HepG2 (cell line): ENCODE data around the gene SCAPER. TPM values are rescaled to one million over a fixed set of nuclear protein-coding genes. Genes with fewer than 3 reads are reported as not detected.

Experiments
- ATAC-seq: fragments of 200-7000 bp; cut with Tn5 transposase; 3 replicates; pipeline ENCODE4 v1.9.1; 2020; ENCODE audit warnings: mild to moderate bottlenecking, moderate library complexity
- BruUV-seq: library from RNA; stranded (reverse); fragments of 400-500 nt; replicated peaks from 2 replicates; lab custom pipeline; 2021; lab: Mats Ljungman, UMichigan
- CTCF ChIA-PET: fragments of 300-600 bp; formaldehyde crosslinking; extraction: SDS; loops from one replicate; lab custom pipeline; 2021; ENCODE audit warnings: low total read pairs, inconsistent platforms, low intra/inter-chr PET ratio; lab: Yijun Ruan, JAX
- POLR2A ChIA-PET: fragments of 350-600 bp; sonication (Branson Sonifier 250); formaldehyde crosslinking; loops from one replicate; lab custom pipeline; 2020; ENCODE audit warnings: antibody characterized with exemption, inconsistent platforms; lab: Yijun Ruan, JAX
- DNase-seq: peaks from one replicate; pipeline ENCODE4 v3.0.0-alpha.2; 2015; ENCODE audit warnings: low spot score
- FAIRE-seq: peaks from 3 replicates; lab custom pipeline; 2011; peaks lifted over from hg19 to GRCh38; lab: Jason Lieb, UNC
- H2AFZ ChIP-seq: one replicate; pipeline ENCODE4 v1.6.1; 2011; ENCODE audit warnings: low read length, inconsistent platforms
- H3K27ac ChIP-seq: fragments of 300-600 bp; 3 replicates; pipeline ENCODE4 v1.8.0; 2011; ENCODE audit warnings: mixed run types, mild to moderate bottlenecking, mixed read lengths, low read length, inconsistent platforms; ENCODE audit not compliant: insufficient read depth; ENCODE audit errors: extremely low read length
- H3K27me3 ChIP-seq, 2 experiments: fragments of 200-600 bp in 1 of 2; 2 replicates in 1 of 2; 3 replicates in 1 of 2; pipeline versions ENCODE4 v1.6.0 to v1.8.0; 2011; ENCODE audit warnings: low read length in 2 of 2, mild to moderate bottlenecking in 2 of 2, moderate library complexity in 2 of 2, inconsistent platforms in 1 of 2; ENCODE audit not compliant: insufficient read depth in 2 of 2, control insufficient read depth in 1 of 2
- H3K36me3 ChIP-seq, 2 experiments: fragments of 200-600 bp in 1 of 2; replicated peaks in 1 of 2; 2 replicates in 1 of 2; 3 replicates in 1 of 2; pipeline versions ENCODE4 v1.5.1 to v1.8.0; 2011; ENCODE audit warnings: low read length in 2 of 2, inconsistent platforms in 1 of 2; ENCODE audit not compliant: insufficient read depth in 2 of 2, control insufficient read depth in 1 of 2
- H3K4me1 ChIP-seq: 2 replicates; pipeline ENCODE4 v1.5.1; 2012; ENCODE audit warnings: low read length, inconsistent platforms; ENCODE audit not compliant: insufficient read depth
- H3K4me2 ChIP-seq: 2 replicates; pipeline ENCODE4 v1.6.0; 2011; ENCODE audit warnings: low read depth, low read length, inconsistent platforms
- H3K4me3 ChIP-seq, 3 experiments: fragments of 200-600 bp in 1 of 3; sonication (generic), shearing (Covaris generic) in 1 of 3; replicated peaks in 1 of 3; 2 replicates each; pipeline ENCODE4 v1.5.1; 2011 to 2016; ENCODE audit warnings: low read length in 3 of 3, inconsistent platforms in 2 of 3, low read depth in 2 of 3, mild to moderate bottlenecking in 2 of 3, control low read depth in 1 of 3, mixed read lengths in 1 of 3; ENCODE audit not compliant: insufficient read depth in 1 of 3
- H3K79me2 ChIP-seq: one replicate; pipeline ENCODE4 v1.6.1; 2011; ENCODE audit warnings: low read length, inconsistent platforms; ENCODE audit not compliant: insufficient read depth
- H3K9ac ChIP-seq: 2 replicates; pipeline ENCODE4 v1.6.0; 2011; ENCODE audit warnings: mild to moderate bottlenecking, low read depth, low read length, inconsistent platforms; ENCODE audit not compliant: insufficient read depth
- H3K9me3 ChIP-seq: 2 replicates; pipeline ENCODE4 v1.5.1; 2012; ENCODE audit warnings: mild to moderate bottlenecking, low read length
- H4K20me1 ChIP-seq: 2 replicates; pipeline ENCODE4 v1.6.0; 2011; ENCODE audit warnings: inconsistent platforms, mild to moderate bottlenecking, low read length, moderate library complexity; ENCODE audit not compliant: insufficient read depth
- CEBPZ ChIP-seq: IDR thresholded peaks from 2 replicates; pipeline ENCODE4 v1.6.1; 2012; ENCODE audit warnings: low read length, improper control_type of control experiment
- NR2C2 ChIP-seq: sonication (generic); formaldehyde crosslinking; IDR thresholded peaks from 2 replicates; pipeline ENCODE4 v1.4.0; 2020; ENCODE audit warnings: missing genetic modification reagents, mild to moderate bottlenecking, moderate library complexity, borderline replicate concordance
- RAD51 ChIP-seq: fragments of 450-650 bp; IDR thresholded peaks from 2 replicates; pipeline ENCODE4 v1.6.1; 2016; ENCODE audit warnings: borderline replicate concordance
- ZBTB10 ChIP-seq: sonication (generic); formaldehyde crosslinking; IDR thresholded peaks from 2 replicates; pipeline ENCODE4 v1.4.0; 2020; ENCODE audit warnings: missing genetic modification reagents, borderline replicate concordance
- ZNF253 ChIP-seq: sonication (generic); formaldehyde crosslinking; IDR thresholded peaks from 2 replicates; pipeline ENCODE4 v1.8.0; 2022; ENCODE audit warnings: mild to moderate bottlenecking, missing genetic modification reagents, borderline replicate concordance
- ZNF280B ChIP-seq: sonication (generic); formaldehyde crosslinking; IDR thresholded peaks from 2 replicates; pipeline ENCODE4 v1.5.0; 2020; ENCODE audit warnings: missing genetic modification reagents, mild to moderate bottlenecking, borderline replicate concordance
- ZNF335 ChIP-seq: sonication (generic); formaldehyde crosslinking; IDR thresholded peaks from 2 replicates; pipeline ENCODE4 v1.4.0; 2020; ENCODE audit warnings: missing genetic modification reagents
- ZNF503 ChIP-seq: sonication (generic); formaldehyde crosslinking; IDR thresholded peaks from 2 replicates; pipeline ENCODE4 v1.4.0; 2020; ENCODE audit warnings: missing genetic modification reagents
- ZSCAN5A ChIP-seq: sonication (generic); formaldehyde crosslinking; IDR thresholded peaks from 2 replicates; pipeline ENCODE4 v1.8.0; 2022; ENCODE audit warnings: mild to moderate bottlenecking, missing genetic modification reagents, borderline replicate concordance
- WGBS: methylation state at CpG from one replicate; pipeline ENCODE4 v1.1.6; 2017; ENCODE audit warnings: low lambda C conversion rate; 5-methylcytosine and 5-hydroxymethylcytosine counted together
- in situ Hi-C: cut with HindIII; loops from 2 replicates; pipeline ENCODE4 v1.10.0; 2017; ENCODE audit warnings: low pct_unique_long_range_greater_than_20kb; ENCODE audit not compliant: extremely low pct_ligation_motif_present
- intact Hi-C: fragments of 100-400 bp; cut with micrococcal nuclease; formaldehyde crosslinking; loops from one replicate; pipeline ENCODE4 v1.10.0; 2022; ENCODE audit not compliant: unreplicated experiment
- polyA plus RNA-seq, 8 experiments: library from polyadenylated mRNA; depleted of rRNA in 3 of 8; stranded (reverse) in 7 of 8; unstranded in 1 of 8; fragments of >200 nt; fragmentation: Illumina TruSeq in 4 of 8; extraction: Trizol in 4 of 8; gene quantifications; 2 replicates each; pipeline versions ENCODE4 v1.2.1 to v1.2.3, GENCODE V29; 2011 to 2016; ENCODE audit warnings: low read depth in 4 of 8, missing spikeins in 1 of 8, mixed read lengths in 1 of 8; ENCODE audit not compliant: insufficient read depth in 1 of 8
- total RNA-seq, 5 experiments: library from RNA; depleted of rRNA; stranded (reverse); fragments of >200 nt; fragmentation: Illumina TruSeq; extraction: Trizol; gene quantifications; 2 replicates each; pipeline ENCODE4 v1.2.3, GENCODE V29; 2016; ENCODE audit warnings: low read depth in 1 of 5

The SCAPER gene
- total and polyA plus RNA-seq, 2 of the 13 experiments (the other 11 are each of a cell fraction or from before 2014, with no cell fraction given): 4.3 to 10.5 TPM

GRCh38 chr15:76928201-76928600, 23.1 kb upstream of the SCAPER start:
- no peak for DNase-seq
- no peak overlapping the region for H3K4me2 ChIP-seq
- no peak overlapping the region for H3K4me3 ChIP-seq
- H3K4me1 ChIP-seq: peaks cover 21% of the 10 kb centered on the region
- intact Hi-C loops: no loop called here
- no peak overlapping the region for H2AFZ ChIP-seq
- TF ChIP-seq ZNF253 (CRISPR knock-in tag) (no peak), ZSCAN5A (CRISPR knock-in tag) (no peak), ZNF503 (CRISPR knock-in tag) (no peak), NR2C2 (CRISPR knock-in tag) (no peak), ZNF280B (CRISPR knock-in tag) (no peak), ZNF335 (CRISPR knock-in tag) (no peak), CEBPZ (no peak), ZBTB10 (CRISPR knock-in tag) (no peak), RAD51 (no peak)
- TF ChIP-seq, all 625 proteins: peak for 0
- ATAC-seq (no peak), FAIRE-seq (no peak)
- H3K36me3 ChIP-seq: no peaks in the 10 kb centered on the region
- WGBS: 31% methylated on average over 3 of the region's 3 CpGs
- no peak overlapping the region for H3K9ac ChIP-seq
- H4K20me1 ChIP-seq: no peaks in the 10 kb centered on the region
- POLR2A ChIA-PET: no interaction called here
- no peaks in the 10 kb centered on the region; a peak in 1 of 5 replicates for H3K27me3 ChIP-seq
- in situ Hi-C loops: no loop called here
- no peaks in the 10 kb centered on the region for H3K9me3 ChIP-seq
- no TSS peak for BruUV-seq
- H3K79me2 ChIP-seq: peaks cover 13% of the 10 kb centered on the region
- CTCF ChIA-PET: no interaction called here
- H3K27ac ChIP-seq: no peak overlapping the region
